ENCODE results near the gene COX7A2L. TPM values are rescaled to one million over a fixed set of nuclear protein-coding genes. Genes with fewer than 3 reads are reported as not detected.

The COX7A2L gene
- total RNA-seq, 1 experiment from 2014 or later: 221 TPM

DNA sequence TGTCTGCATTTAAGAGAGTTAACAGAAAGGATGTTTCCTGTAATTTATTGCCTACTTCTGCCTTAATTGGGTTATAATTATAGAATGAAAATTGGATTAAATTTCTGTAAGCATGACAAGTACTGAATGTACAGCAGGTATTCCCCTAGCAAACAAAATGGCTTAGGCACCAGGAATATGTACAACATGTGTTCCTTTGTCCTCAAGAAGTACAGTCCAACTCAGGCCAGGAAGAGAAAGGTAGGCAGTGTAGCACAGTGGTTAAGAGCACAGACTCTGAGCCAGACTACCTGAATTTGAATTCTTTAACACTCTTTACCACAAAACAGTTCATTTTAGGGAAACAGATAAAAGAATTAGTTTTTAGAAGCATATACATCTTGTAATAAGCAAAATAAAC lies 43.1 kb downstream of the COX7A2L start:
- no peak for DNase-seq (ENCODE audit: low spot score)

DNA sequence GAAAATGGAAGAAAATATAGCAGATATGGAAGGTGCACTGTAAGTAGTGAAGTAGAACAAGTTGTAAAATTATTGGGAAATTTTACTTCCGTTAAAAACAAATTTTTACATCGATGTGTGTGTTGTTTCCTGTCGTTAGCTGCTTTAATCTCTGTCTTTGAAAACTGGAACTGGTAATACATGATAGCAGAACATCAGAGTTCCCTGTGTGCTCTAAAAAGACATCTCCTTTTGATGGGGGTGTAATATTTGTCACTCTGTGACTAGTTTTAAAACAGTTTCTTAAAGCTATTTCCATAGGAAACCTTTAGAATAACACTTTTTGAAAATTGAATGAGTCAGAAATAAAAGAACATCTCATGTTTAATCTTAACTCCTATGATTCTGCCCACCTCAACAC lies 43.5 kb downstream of the COX7A2L start:
- no peak for DNase-seq (ENCODE audit: low spot score)

DNA sequence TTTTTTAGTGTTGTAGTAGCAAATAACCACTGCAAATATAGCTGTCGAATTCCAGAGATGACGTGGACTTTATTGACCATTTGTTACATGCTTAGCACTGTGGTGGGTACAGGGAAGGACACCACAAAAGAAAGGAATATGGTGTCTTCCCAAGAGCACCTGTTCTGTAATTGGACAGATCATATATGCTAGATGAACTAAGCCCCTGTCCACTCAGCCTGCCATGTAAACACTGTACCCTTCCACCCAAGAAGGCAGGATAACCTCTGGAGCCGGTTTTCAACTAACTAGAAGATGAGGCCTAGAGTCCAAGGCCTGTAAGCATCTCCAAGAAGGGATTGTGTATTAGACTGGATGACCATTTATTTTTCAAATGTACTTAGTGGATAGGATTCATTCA lies 44.1 kb downstream of the COX7A2L start:
- DNase-seq (ENCODE audit: low spot score): no peak

DNA sequence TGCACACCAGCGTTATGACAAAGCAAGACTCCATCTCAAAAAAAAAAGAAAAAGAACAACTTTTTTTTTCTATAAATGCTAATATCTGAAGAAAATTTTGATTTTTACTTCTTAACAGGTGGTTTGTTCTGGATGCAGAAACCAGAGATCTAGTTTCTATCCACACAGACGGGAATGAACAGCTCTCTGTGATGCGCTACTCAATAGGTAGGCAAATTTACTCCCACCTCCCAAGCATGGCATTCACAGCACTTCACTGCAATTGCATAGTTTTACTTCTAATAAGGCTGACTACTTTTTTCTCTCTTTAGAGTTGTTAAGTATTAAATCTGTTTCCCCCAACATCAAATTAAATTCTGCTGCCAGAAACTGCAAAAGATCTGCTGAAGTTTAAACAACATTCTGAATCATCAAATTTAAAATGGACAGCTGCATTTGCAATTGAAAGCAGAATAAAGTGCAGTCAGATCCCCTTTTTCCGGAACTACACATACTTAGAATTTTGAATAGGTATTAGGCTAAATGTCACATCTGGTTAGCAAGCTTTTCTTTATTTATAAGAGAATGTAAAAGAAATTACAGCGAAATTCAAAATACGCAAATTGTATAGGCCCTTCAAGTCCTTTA lies 45.1 kb downstream of the COX7A2L start:
- DNase-seq (ENCODE audit: low spot score): no peak

DNA sequence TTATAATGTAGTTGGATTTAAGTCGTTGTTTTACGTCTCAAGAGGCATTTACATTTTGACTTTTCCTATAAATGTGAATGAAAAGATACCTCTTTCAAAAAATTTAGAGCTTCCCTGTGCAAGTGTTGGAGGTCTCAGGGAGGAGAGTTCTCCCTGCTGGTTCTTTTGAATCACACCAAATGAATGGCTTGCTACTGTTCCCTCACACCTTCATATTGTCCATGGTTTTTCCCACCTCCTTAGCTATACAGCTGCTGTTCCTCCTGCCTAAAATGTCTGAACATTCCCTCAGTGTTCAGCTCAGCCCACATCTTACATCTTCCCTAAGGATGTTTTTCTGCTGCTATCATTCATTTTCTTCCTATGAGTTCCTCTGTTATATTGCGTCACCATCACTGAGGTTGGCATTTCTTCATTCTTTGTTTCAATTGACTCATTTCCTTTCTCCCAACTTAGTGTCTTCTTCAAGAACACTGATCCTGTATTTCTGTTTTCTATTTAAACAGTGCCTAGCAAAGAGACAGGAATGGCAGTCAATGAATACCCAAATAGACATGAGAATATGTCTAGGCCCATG lies 46.0 kb downstream of the COX7A2L start:
- peak; percentile 19 for DNase-seq (ENCODE audit: low spot score)

DNA sequence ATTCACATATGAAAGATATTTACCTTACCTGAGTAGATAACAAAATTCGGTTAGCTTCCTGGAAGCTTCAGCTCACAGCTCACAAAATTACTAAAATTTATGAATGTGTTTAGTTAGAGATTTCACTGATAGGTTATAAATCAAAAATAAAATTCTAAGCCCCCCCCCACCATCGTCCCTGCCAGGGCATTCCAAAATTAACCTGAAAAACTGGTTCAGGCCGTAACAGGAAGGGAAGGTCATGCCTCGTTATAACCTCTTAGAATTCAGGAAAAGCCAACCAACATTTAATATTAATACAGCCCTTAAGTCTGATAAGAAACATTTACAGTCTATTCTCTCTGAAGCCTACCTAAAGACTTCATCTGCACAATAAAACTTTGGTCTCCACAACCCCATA lies 48.9 kb downstream of the COX7A2L start:
- no peak for DNase-seq (ENCODE audit: low spot score)

DNA sequence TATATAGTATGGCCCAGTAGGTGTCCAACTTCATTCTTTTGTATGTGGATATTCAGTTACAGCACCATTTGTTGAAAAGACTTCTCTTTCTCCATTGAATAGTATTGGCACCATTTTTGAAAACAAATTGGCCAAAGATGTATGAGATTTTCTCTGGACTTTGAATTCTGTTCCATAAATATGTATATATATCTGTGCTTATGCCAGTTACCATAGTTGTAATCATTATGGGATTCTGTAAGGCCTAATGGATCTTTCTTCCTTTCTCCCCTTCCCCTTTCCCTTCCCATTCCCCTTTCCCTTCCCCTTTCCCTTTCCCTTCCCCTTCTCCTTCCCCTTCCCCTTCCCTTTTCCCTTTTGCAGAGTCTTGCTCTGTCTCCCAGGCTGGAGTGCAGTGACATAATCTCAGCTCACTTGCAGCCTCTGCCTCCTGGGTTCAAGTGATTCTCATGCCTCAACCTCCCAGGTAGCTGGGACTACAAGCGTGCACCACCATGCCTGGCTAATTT lies 51.0 kb downstream of the COX7A2L start:
- DNase-seq (ENCODE audit: low spot score): no peak

DNA sequence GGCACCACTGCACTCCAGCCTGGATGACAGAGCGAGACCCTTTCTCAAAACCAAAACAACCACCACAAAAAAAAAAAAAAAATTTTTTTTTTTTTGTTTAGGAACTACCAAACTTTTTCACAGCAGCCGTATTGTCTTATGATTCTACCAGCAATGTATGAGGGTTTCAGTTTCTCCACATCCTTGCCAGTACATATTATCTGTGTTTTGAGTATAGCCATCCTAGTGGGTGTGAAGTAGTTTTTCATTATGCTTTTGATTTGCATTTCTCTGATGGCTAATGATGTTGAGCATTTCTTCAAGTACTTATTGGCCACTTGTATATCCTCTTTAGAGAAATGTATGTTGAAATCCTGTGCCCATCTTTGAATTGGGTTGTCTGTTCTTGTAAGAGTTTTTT lies 51.7 kb downstream of the COX7A2L start:
- no peak for DNase-seq (ENCODE audit: low spot score)

DNA sequence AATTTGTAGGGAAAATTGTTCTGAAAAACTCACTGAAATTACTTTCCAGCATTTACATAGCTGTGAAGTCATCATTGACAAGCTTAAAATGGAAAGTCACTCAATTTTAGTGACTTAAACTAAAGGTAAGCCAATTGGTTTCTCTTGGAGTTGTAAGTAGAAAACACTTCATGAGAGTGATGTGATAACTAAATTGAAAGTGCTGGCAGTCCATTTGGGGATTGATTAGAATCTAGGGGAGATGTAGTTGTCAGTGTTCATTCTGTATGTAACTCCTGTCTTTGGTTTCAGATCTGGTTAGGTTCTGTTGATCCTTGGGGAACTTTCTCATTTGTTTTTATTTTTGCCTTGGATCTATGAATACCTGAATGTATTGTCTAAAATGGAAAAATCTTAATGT lies 53.8 kb downstream of the COX7A2L start:
- DNase-seq (ENCODE audit: low spot score): no peak

DNA sequence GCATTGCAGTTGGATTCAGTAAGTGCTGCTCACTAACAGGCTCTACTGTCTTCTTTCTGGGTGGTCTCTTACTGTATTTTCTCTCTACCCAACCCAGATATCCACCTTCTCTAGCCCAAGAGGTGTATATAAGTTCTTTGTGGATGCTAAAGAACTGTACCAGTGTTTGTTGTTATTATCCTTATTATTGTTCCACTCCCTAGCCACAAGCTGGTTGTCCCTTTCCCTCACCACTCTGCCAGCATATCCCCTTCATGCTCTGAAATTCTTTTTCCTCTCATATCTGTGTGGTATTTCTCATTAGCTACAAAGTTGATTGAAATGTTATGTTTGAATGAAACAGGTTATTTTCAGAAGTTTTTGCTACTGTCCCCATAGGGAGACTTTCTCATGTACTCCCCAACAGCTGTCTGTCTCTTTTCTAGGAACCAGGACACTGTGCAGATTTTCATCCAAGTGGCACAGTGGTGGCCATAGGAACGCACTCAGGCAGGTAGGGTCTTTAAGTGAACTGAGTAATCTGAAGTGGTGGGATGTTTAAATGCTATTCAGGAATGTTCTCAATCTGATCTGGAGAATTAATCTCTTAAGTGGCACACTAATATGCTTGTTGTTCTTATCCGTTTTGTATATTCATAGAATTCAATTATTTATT lies 56.8 kb downstream of the COX7A2L start:
- no peak for DNase-seq (ENCODE audit: low spot score)

DNA sequence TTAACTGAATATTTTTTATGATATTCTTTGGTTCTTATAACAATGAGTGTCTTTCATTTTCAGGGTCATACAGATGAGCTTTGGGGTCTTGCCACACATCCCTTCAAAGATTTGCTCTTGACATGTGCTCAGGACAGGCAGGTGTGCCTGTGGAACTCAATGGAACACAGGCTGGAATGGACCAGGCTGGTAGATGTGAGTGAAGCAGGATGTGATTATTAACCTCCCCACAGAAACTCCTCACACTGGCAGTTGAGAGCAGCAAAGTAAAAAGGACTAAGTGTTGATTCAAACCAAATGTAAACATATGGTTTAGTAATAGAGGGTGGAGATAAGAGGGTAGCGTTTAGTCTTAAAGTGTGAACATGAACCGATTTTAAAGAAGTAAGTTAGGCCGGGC lies 57.8 kb downstream of the COX7A2L start:
- DNase-seq (ENCODE audit: low spot score): no peak

DNA sequence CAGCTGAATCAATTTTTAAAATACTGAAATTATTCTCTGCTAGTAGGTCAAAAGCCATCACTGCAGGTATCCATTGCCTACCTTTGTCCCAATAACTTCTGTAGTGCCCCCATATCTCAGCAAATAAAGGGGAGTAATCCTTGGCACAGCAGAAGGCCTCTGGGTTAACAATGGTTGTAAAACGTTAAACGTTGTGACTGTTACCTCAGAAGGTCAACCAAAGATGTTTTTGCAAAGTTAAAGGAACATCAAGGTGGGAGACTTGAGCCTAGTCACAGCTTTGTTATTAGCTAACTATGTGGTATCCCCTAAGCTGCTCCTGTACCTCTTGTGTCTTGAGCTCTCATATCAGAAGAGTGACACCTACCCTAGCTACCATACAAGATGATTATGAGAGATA lies 60.5 kb downstream of the COX7A2L start:
- no peak for DNase-seq (ENCODE audit: low spot score)

Other genes with a start within 250 kb of the COX7A2L start
- gene EML4, start 191.9 kb downstream of the COX7A2L start, total RNA-seq (2014; rRNA removed; shearing (Covaris generic)): 25.7 and 30.6 TPM in 2 replicates
- 0.12 and 0.27 TPM in 2 replicates for gene KCNG3, start 132.8 kb upstream of the COX7A2L start, total RNA-seq (2014; rRNA removed; shearing (Covaris generic))
- gene MTA3, start 207.4 kb upstream of the COX7A2L start, total RNA-seq (2014; rRNA removed; shearing (Covaris generic)): 23.8 and 26.4 TPM in 2 replicates